ENCODE measurements around the gene TEAD1.

Gene TEAD1

DNA sequence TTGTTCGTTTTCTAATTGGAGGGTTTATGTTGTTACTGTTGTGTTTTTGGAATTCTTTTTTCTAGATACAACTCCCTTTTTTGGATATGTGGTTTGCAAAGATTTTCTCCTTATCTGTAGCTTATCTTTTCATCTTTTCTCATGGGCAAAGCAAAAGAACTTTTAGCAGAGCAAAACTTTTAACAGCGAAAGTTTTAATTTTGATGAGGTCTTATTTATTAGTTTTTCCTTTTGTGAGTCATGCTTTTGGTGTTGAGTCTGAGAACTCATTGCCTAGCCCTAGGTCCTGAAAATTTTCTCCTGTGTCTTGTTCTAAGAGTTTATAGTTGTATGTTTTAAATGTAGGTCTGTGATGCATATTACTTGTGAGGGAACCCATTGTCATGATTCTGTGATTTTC, 99.4 kb downstream of the TEAD1 start:
- TF ChIP-seq, protein P1, sequence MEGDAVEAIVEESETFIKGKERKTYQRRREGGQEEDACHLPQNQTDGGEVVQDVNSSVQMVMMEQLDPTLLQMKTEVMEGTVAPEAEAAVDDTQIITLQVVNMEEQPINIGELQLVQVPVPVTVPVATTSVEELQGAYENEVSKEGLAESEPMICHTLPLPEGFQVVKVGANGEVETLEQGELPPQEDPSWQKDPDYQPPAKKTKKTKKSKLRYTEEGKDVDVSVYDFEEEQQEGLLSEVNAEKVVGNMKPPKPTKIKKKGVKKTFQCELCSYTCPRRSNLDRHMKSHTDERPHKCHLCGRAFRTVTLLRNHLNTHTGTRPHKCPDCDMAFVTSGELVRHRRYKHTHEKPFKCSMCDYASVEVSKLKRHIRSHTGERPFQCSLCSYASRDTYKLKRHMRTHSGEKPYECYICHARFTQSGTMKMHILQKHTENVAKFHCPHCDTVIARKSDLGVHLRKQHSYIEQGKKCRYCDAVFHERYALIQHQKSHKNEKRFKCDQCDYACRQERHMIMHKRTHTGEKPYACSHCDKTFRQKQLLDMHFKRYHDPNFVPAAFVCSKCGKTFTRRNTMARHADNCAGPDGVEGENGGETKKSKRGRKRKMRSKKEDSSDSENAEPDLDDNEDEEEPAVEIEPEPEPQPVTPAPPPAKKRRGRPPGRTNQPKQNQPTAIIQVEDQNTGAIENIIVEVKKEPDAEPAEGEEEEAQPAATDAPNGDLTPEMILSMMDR (IDR thresholded peaks at IDR 0.05; ENCODE audit: insufficient read depth, low read depth, low read length, missing control alignments): no peak
- H3K4me3 ChIP-seq (ENCODE audit: low read length): no peak overlapping the region
- DNase-seq (ENCODE audit: low read depth): no peak

DNA sequence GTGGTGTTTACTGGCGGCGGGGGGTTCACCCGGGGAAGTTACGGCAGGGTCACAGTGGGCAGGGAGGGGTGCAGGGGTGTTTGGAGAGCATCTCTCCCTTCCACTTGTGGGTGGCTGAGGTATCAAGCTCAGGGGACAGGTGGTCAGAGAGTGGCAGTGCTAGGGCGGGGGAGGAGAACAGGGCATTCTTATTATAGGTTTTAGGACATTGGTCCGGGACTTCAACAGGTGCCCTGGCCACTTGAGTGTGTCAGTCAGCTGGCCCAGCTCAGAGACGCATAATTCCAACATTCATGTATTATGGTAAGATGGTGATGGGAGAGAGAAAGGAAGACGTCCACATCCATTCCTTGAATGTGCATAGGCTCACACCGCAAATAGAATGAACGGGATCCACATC, 101.7 kb downstream of the TEAD1 start:
- TF ChIP-seq, protein P1 (IDR thresholded peaks at IDR 0.05; ENCODE audit: insufficient read depth, low read depth, low read length, missing control alignments): no peak
- no peak for DNase-seq (ENCODE audit: low read depth)
- no peak overlapping the region for H3K4me3 ChIP-seq (ENCODE audit: low read length)

DNA sequence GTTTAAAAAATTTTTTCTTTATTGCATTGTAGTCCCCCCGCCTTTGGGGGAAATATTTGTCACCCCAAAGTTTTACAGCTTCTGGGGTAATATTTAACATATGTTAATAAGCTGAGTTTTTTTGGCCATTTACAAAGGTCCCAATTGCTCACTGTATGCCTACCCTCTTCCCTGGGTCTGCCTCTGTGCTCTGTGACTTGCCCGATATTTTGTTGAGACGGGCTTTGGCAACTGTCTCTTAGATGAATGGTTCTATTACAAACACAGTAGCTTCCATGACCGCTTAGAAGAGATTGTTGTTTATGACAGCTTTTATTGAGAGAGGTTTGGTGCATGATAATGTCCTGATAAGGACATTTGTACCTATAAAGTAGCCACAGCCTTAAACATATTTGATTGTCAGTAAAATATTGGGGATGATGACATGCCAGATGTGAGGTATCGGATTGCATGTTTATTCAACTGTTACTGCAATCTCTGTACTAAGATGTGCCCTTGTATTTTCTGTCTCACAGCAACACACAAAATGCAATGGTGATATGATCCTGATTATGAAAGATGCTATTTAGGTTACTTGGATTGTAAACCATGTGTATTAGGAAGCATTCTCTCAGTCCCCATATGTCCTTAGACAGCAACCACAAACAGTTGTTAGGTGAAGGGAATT, 103.1 kb downstream of the TEAD1 start:
- H3K4me3 ChIP-seq (ENCODE audit: low read length): no peak overlapping the region
- no peak for DNase-seq (ENCODE audit: low read depth)
- TF ChIP-seq, protein P1 (IDR thresholded peaks at IDR 0.05; ENCODE audit: insufficient read depth, low read depth, low read length, missing control alignments): no peak

DNA sequence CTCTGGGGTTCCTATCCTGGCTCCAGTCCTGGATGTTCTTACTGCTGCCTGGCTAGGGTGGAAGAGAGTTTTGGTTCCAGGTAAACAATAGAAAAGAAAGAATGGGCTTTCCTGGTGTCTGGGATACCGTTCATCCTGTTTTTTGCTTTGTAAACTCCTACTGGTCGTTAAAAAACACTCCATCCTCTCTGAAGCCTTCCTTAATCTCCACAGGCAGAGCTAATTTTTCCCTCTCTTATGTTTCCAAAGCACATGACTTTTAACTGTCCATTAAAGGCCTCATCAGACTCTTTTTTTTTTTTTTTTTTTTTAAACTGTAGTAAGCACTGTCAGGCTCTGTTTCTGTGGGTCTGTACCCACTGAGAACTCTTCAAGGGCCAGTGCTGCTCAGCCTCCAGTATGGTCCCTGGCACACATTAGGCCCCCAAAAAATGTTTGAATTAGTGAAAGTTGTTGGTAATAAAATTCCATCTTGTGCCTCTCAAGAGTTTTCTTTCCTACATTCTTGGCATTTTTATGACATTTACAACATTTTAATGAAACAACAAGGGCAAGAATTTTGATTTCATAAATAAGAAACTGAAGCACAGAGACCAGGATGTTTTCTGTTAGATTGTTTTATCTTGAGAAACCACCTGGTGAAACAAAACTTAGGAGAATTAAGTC, 104.2 kb downstream of the TEAD1 start:
- DNase-seq (ENCODE audit: low read depth): no peak
- H3K4me3 ChIP-seq (ENCODE audit: low read length): no peak overlapping the region
- TF ChIP-seq, protein P1 (IDR thresholded peaks at IDR 0.05; ENCODE audit: insufficient read depth, low read depth, low read length, missing control alignments): no peak

DNA sequence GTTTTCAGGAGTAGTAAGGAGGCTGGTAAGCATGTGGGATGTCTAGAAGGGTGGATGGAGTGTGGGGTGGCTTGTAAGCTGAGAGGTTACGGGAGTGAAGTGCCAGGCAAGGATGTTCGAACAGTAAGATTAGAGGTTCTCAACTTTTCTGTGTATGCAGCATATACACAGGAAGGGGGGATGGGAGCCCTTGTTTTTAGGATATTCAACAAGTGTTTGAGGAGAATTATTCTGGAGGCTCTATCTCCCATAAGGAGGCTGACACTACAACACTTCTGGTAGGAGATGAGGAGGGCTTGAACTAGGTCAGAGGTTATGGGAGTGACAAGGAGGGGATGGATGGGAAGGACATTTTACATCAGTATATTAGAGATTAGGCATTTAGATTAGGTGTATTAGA, 109.5 kb downstream of the TEAD1 start:
- DNase-seq (ENCODE audit: low read depth): no peak
- H3K4me3 ChIP-seq (ENCODE audit: low read length): no peak overlapping the region
- TF ChIP-seq, protein P1 (IDR thresholded peaks at IDR 0.05; ENCODE audit: insufficient read depth, low read depth, low read length, missing control alignments): no peak

DNA sequence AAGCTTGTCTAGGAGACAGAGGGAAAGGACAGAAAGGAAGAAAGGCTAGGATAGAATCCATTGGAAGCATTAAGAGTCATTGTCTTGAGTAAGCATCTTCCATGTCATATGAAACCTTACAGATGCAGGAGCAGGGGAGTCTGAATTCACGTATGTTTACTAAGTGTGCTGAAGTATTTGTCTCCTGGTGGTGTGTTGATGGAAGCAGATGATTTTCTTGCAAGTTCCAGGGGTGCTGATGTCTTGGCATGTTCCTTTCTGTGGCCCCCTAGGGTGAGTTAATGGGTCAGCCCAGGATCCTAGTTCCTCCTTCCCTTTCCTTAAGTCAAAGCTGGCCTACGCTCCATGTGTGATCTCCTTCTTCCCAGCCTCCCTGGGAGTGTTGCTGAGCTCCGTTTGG, 110.2 kb downstream of the TEAD1 start:
- DNase-seq (ENCODE audit: low read depth): no peak
- TF ChIP-seq, protein P1 (IDR thresholded peaks at IDR 0.05; ENCODE audit: insufficient read depth, low read depth, low read length, missing control alignments): no peak
- H3K4me3 ChIP-seq (ENCODE audit: low read length): no peak overlapping the region

DNA sequence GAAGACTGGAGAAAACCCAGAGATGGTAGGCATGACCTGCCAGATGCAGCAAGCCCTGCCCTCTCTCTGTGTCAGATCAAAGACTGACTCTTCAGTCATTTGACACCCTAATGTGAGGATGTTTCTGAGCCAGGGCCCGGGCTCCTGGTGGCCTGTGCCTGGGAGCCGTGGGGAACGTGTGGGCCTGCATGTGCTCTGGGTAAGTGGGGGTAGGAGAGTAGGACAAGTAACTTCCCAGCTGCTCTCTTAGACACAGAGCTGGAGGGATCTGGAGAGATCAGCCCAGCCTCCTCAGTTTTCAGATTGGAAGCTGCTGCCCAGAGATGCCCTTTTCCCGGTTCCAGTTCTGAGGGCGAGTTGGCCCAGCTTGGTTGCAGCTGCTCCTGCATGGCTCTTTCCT, 110.8 kb downstream of the TEAD1 start:
- TF ChIP-seq, protein P1 (IDR thresholded peaks at IDR 0.05; ENCODE audit: insufficient read depth, low read depth, low read length, missing control alignments): no peak
- no peak overlapping the region for H3K4me3 ChIP-seq (ENCODE audit: low read length)
- DNase-seq (ENCODE audit: low read depth): no peak

Data from epithelial cell of esophagus (primary cell).